H9 (cell line): Measurements from ENCODE around the gene ASH1L. TPM values are rescaled to one million over a fixed set of nuclear protein-coding genes. Genes with fewer than 3 reads are reported as not detected.

Experiments
- DNase-seq: peaks from one replicate; pipeline ENCODE4 v3.0.0-alpha.2; 2017
- H2AFZ ChIP-seq: one replicate; pipeline ENCODE4 v1.6.1; 2013; ENCODE audit warnings: mild to moderate bottlenecking, low read length, control low read depth, moderate library complexity
- H2AK5ac ChIP-seq: 2 replicates; pipeline ENCODE4 v1.6.1; 2013; ENCODE audit warnings: low read length, control low read depth, mixed read lengths; ENCODE audit not compliant: insufficient read length
- H2BK120ac ChIP-seq: one replicate; pipeline ENCODE4 v1.6.1; 2013; ENCODE audit warnings: low read depth, mild to moderate bottlenecking, low read length, control low read depth, inconsistent platforms; ENCODE audit not compliant: poor library complexity, severe bottlenecking
- H2BK12ac ChIP-seq: 2 replicates; pipeline ENCODE4 v1.6.1; 2013; ENCODE audit warnings: low read length, control low read depth, mixed read lengths, low read depth; ENCODE audit not compliant: insufficient read length
- H2BK15ac ChIP-seq: 2 replicates; pipeline ENCODE4 v1.6.1; 2013; ENCODE audit warnings: low read depth, low read length, control low read depth
- H2BK20ac ChIP-seq: one replicate; pipeline ENCODE4 v1.6.1; 2013; ENCODE audit warnings: low read depth, mild to moderate bottlenecking, low read length, control low read depth, inconsistent platforms; ENCODE audit not compliant: poor library complexity, severe bottlenecking
- H2BK5ac ChIP-seq: 2 replicates; pipeline ENCODE4 v1.6.1; 2013; ENCODE audit warnings: low read length, control low read depth, mixed read lengths; ENCODE audit not compliant: insufficient read length
- H3K14ac ChIP-seq: 2 replicates; pipeline ENCODE4 v1.6.1; 2013; ENCODE audit warnings: low read length, control low read depth; ENCODE audit not compliant: insufficient read depth
- H3K18ac ChIP-seq: 2 replicates; pipeline ENCODE4 v1.6.1; 2013; ENCODE audit warnings: low read depth, mild to moderate bottlenecking, mixed read lengths, low read length, control low read depth; ENCODE audit not compliant: insufficient read length
- H3K23ac ChIP-seq: 2 replicates; pipeline ENCODE4 v1.6.1; 2013; ENCODE audit warnings: low read length, control low read depth, mixed read lengths, low read depth; ENCODE audit not compliant: insufficient read length
- H3K23me2 ChIP-seq: 2 replicates; pipeline ENCODE4 v1.6.1; 2013; ENCODE audit warnings: low read depth, mild to moderate bottlenecking, mixed read lengths, low read length, control low read depth; ENCODE audit not compliant: insufficient read length, poor library complexity, severe bottlenecking
- H3K27ac ChIP-seq: 2 replicates; pipeline ENCODE4 v1.5.1; 2013; ENCODE audit warnings: low read length, control low read depth, mixed read lengths, low read depth; ENCODE audit not compliant: insufficient read length
- H3K27me3 ChIP-seq: 2 replicates; pipeline ENCODE4 v1.6.1; 2013; ENCODE audit warnings: low read length, control low read depth, inconsistent platforms; ENCODE audit not compliant: insufficient read depth
- H3K4ac ChIP-seq: 2 replicates; pipeline ENCODE4 v1.6.1; 2013; ENCODE audit warnings: low read depth, mild to moderate bottlenecking, control low read depth, inconsistent platforms, low read length, moderate library complexity
- H3K4me1 ChIP-seq: 2 replicates; pipeline ENCODE4 v1.6.1; 2013; ENCODE audit warnings: low read length, control low read depth, inconsistent platforms; ENCODE audit not compliant: insufficient read depth
- H3K4me2 ChIP-seq: 2 replicates; pipeline ENCODE4 v1.6.1; 2013; ENCODE audit warnings: low read length, control low read depth, mixed read lengths; ENCODE audit not compliant: insufficient read length, insufficient read depth
- H3K56ac ChIP-seq: 2 replicates; pipeline ENCODE4 v1.6.1; 2013; ENCODE audit warnings: low read depth, mild to moderate bottlenecking, mixed read lengths, low read length, control low read depth; ENCODE audit not compliant: insufficient read length
- H3K79me1 ChIP-seq: 2 replicates; pipeline ENCODE4 v1.6.1; 2013; ENCODE audit warnings: low read depth, mild to moderate bottlenecking, moderate library complexity, low read length, control low read depth, inconsistent platforms; ENCODE audit not compliant: insufficient read depth, poor library complexity, severe bottlenecking
- H3K79me2 ChIP-seq: 2 replicates; pipeline ENCODE4 v1.6.1; 2013; ENCODE audit warnings: low read length, control low read depth, inconsistent platforms; ENCODE audit not compliant: insufficient read depth
- H3K9ac ChIP-seq: 2 replicates; pipeline ENCODE4 v1.6.1; 2013; ENCODE audit warnings: low read length, control low read depth, mixed read lengths; ENCODE audit not compliant: insufficient read length; ENCODE audit errors: extremely low read depth
- H3K9me3 ChIP-seq: one replicate; pipeline ENCODE4 v1.6.1; 2013; ENCODE audit warnings: low read depth, low read length, inconsistent platforms; ENCODE audit not compliant: control insufficient read depth
- H3T11ph ChIP-seq: one replicate; pipeline ENCODE4 v1.6.1; 2013; ENCODE audit warnings: mild to moderate bottlenecking, low read length, control low read depth, inconsistent platforms
- H4K20me1 ChIP-seq: one replicate; pipeline ENCODE4 v1.6.1; 2013; ENCODE audit not compliant: control insufficient read depth, insufficient read length, insufficient read depth
- H4K5ac ChIP-seq: 2 replicates; pipeline ENCODE4 v1.6.1; 2013; ENCODE audit warnings: low read depth, mild to moderate bottlenecking, mixed read lengths, low read length, control low read depth; ENCODE audit not compliant: insufficient read length
- H4K8ac ChIP-seq: replicated peaks from 2 replicates; pipeline ENCODE4 v1.6.1; 2013; ENCODE audit warnings: low read length, control low read depth, mixed read lengths, low read depth; ENCODE audit not compliant: insufficient read length
- H4K91ac ChIP-seq: 2 replicates; pipeline ENCODE4 v1.6.1; 2013; ENCODE audit warnings: low read depth, mild to moderate bottlenecking, moderate library complexity, mixed read lengths, low read length, control low read depth; ENCODE audit not compliant: insufficient read length
- H3K27ac Mint-ChIP-seq, 3 experiments: 2 replicates in 2 of 3; 3 replicates in 1 of 3; pipeline ENCODE4 v1.8.0; 2020 to 2021; ENCODE audit warnings: mixed read lengths in 3 of 3, mild to moderate bottlenecking in 1 of 3, moderate library complexity in 1 of 3
- H3K27me3 Mint-ChIP-seq: 2 replicates; pipeline ENCODE4 v1.8.0; 2021; ENCODE audit warnings: low read depth, mild to moderate bottlenecking, moderate library complexity, mixed read lengths
- H3K36me3 Mint-ChIP-seq, 3 experiments: 2 replicates in 2 of 3; 3 replicates in 1 of 3; pipeline ENCODE4 v1.8.0; 2020 to 2021; ENCODE audit warnings: low read depth in 3 of 3, mixed read lengths in 3 of 3; ENCODE audit not compliant: insufficient read depth in 1 of 3
- H3K4me1 Mint-ChIP-seq, 2 experiments: 2 replicates each; pipeline ENCODE4 v1.8.0; 2020; ENCODE audit warnings: mixed read lengths in 2 of 2
- H3K4me3 Mint-ChIP-seq, 2 experiments: 2 replicates in 1 of 2; 3 replicates in 1 of 2; pipeline ENCODE4 v1.8.0; 2020 to 2021; ENCODE audit warnings: mild to moderate bottlenecking in 2 of 2, mixed read lengths in 2 of 2, moderate library complexity in 1 of 2
- H3K9me3 Mint-ChIP-seq, 2 experiments: 2 replicates in 1 of 2; 3 replicates in 1 of 2; pipeline ENCODE4 v1.8.0; 2020; ENCODE audit warnings: mild to moderate bottlenecking in 2 of 2, mixed read lengths in 2 of 2, moderate library complexity in 1 of 2
- CTCF ChIP-seq: fragments of 200-600 bp; sonication (generic); conservative IDR thresholded peaks from 3 replicates; pipeline ENCODE4 v1.8.0; 2021; ENCODE audit warnings: antibody characterized with exemption, mild to moderate bottlenecking
- WGBS: extraction: QIAGEN DNeasy Blood & Tissue Kit; methylation state at CpG from one replicate; pipeline ENCODE4 v1.1.7; 2013; ENCODE audit warnings: missing lambda C conversion rate, low lambda C conversion rate, mixed read lengths; ENCODE audit not compliant: insufficient read length; ENCODE audit errors: extremely low coverage; 5-methylcytosine and 5-hydroxymethylcytosine counted together
- total RNA-seq: library from RNA; stranded (reverse); gene quantifications from 2 replicates; pipeline ENCODE4 v1.2.1, GENCODE V29; 2021

Gene ASH1L
- total RNA-seq, 1 experiment from 2014 or later, result 32.8 TPM

DNA sequence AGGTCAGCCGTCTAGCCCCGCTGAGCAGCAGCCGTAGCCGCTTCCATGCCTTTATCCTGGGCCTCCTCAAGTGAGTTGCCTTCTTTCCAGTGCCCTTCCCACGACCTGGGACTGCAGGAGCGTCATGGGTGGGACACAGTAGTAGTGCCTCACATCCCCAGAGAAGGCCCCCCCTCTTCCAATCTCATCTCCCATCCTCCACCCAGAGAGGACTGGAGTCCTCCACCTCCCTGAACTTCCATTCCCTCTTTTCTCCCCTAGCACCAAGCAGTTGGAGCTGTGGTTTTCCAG is 237.1 kb downstream of the ASH1L start:
- Histone ChIP-seq H3K56ac (no peak overlapping the region), H4K20me1 (no peaks in the 10 kb centered on the region), H3K14ac (no peak overlapping the region), H4K5ac (no peak overlapping the region), H3T11ph (no peak overlapping the region), H3K18ac (no peak overlapping the region), H3K9ac (no peak overlapping the region), H4K91ac (no peak overlapping the region), H3K9me3 (no peaks in the 10 kb centered on the region), H3K4me1 (peaks cover 2% of the 10 kb centered on the region; the same call in 1 of the 2 replicates), H3K79me1 (no peaks in the 10 kb centered on the region), H2AK5ac (no peak overlapping the region), H3K23ac (no peak overlapping the region), H2BK120ac (no peak overlapping the region), H2BK5ac (no peak overlapping the region), H3K23me2 (peaks cover 28% of the 10 kb centered on the region), H3K79me2 (no peaks in the 10 kb centered on the region), H4K8ac (no peak overlapping the region), H2BK15ac (no peak overlapping the region), H3K27ac (no peak overlapping the region), H2BK20ac (no peak overlapping the region), H3K4me2 (peak overlapping the region; percentile 68), H2AFZ (no peak overlapping the region), H3K4ac (no peak overlapping the region), H3K27me3 (no peaks in the 10 kb centered on the region), H2BK12ac (no peak overlapping the region)
- no peaks in the 10 kb centered on the region for H3K9me3 Mint-ChIP-seq
- TF ChIP-seq CTCF, result no peak
- no CpG with 5 or more reads among the region's 6 CpGs for WGBS
- H3K4me3 Mint-ChIP-seq, result peak overlapping the region; percentile 93 to 96
- H3K27me3 Mint-ChIP-seq, result no peaks in the 10 kb centered on the region; the same call in 1 of the 2 replicates
- H3K4me1 Mint-ChIP-seq, result peaks cover 25 to 26% of the 10 kb centered on the region in 2 experiments
- DNase-seq, result no peak
- H3K27ac Mint-ChIP-seq, result no peak overlapping the region; a peak in 1 of 7 replicates
- H3K36me3 Mint-ChIP-seq, result peaks cover 7 to 41% (median 39%) of the 10 kb centered on the region in 3 experiments; a peak in 6 of 7 replicates
